CD14-positive monocyte (primary cell): Measurements from ENCODE around the gene TRIM16. TPM values are rescaled to one million over a fixed set of nuclear protein-coding genes. Genes with fewer than 3 reads are reported as not detected.
"Not testable (repeated sequence)": the region's sequence is repeated elsewhere in the genome, so short reads cannot be mapped to it uniquely, and the experiment has no call there.

Source experiments
- DNase-seq, 3 donors: peaks; one replicate each; pipeline ENCODE4 v3.0.0-alpha.2; 2011 to 2022
- H2AFZ ChIP-seq: 2 replicates; pipeline ENCODE4 v1.6.0; 2012; ENCODE audit warnings: mild to moderate bottlenecking, low read depth, low read length, inconsistent platforms; ENCODE audit not compliant: insufficient read depth, poor library complexity, severe bottlenecking
- H3K27ac ChIP-seq, 2 donors: 1 replicate in 1 of 2; 2 replicates in 1 of 2; pipeline ENCODE4 v1.5.1; 2012 to 2013; ENCODE audit warnings: low read length in 2 of 2, control low read depth in 1 of 2, inconsistent platforms in 1 of 2, low read depth in 1 of 2, mild to moderate bottlenecking in 1 of 2
- H3K27me3 ChIP-seq, 2 donors: one replicate each; pipeline versions ENCODE4 v1.6.0 to v1.6.1; 2011 to 2013; ENCODE audit warnings: low read length in 2 of 2; ENCODE audit not compliant: control insufficient read depth in 2 of 2, insufficient read depth in 2 of 2
- H3K36me3 ChIP-seq, 2 donors: replicated peaks in 1 of 2; 1 replicate in 1 of 2; 2 replicates in 1 of 2; pipeline versions ENCODE4 v1.5.1 to v1.6.1; 2012 to 2013; ENCODE audit warnings: low read length in 2 of 2, control low read depth in 1 of 2, inconsistent platforms in 1 of 2, mild to moderate bottlenecking in 1 of 2; ENCODE audit not compliant: insufficient read depth in 2 of 2, control insufficient read depth in 1 of 2
- H3K4me1 ChIP-seq, 2 donors: 1 replicate in 1 of 2; 2 replicates in 1 of 2; pipeline versions ENCODE4 v1.5.1 to v1.6.1; 2012 to 2013; ENCODE audit warnings: low read length in 2 of 2, control low read depth in 1 of 2, inconsistent platforms in 1 of 2, mild to moderate bottlenecking in 1 of 2, moderate library complexity in 1 of 2; ENCODE audit not compliant: insufficient read depth in 2 of 2, control insufficient read depth in 1 of 2
- H3K4me2 ChIP-seq: replicated peaks from 2 replicates; pipeline ENCODE3; 2012; ENCODE audit warnings: low read length, moderate library complexity, mild to moderate bottlenecking; ENCODE audit not compliant: poor library complexity, severe bottlenecking; ENCODE audit errors: extremely low read depth
- H3K4me3 ChIP-seq, 3 experiments: fragments of 200-600 bp in 1 of 3; sonication (generic) in 1 of 3; replicated peaks in 1 of 3; 1 replicate in 2 of 3; 2 replicates in 1 of 3; pipeline ENCODE4 v1.5.1; 2011 to 2013; ENCODE audit warnings: low read length in 3 of 3, mild to moderate bottlenecking in 3 of 3, control low read depth in 2 of 3, low read depth in 2 of 3, inconsistent platforms in 1 of 3, moderate library complexity in 1 of 3
- H3K79me2 ChIP-seq: 2 replicates; pipeline ENCODE4 v1.6.0; 2012; ENCODE audit warnings: mild to moderate bottlenecking, control low read depth, inconsistent platforms, low read length, moderate library complexity; ENCODE audit not compliant: insufficient read depth
- H3K9ac ChIP-seq: 2 replicates; pipeline ENCODE4 v1.6.0; 2017; ENCODE audit warnings: low read length, mild to moderate bottlenecking; ENCODE audit not compliant: insufficient read depth, poor library complexity, severe bottlenecking
- H3K9me3 ChIP-seq, 2 donors: replicated peaks in 1 of 2; 1 replicate in 1 of 2; 2 replicates in 1 of 2; pipeline versions ENCODE4 v1.5.1 to v1.6.1; 2012 to 2013; ENCODE audit warnings: low read length in 2 of 2, control low read depth in 1 of 2; ENCODE audit not compliant: control insufficient read depth in 1 of 2, insufficient read depth in 1 of 2
- H4K20me1 ChIP-seq: 2 replicates; pipeline ENCODE4 v1.6.0; 2012; ENCODE audit warnings: mild to moderate bottlenecking, low read length, control low read depth, moderate library complexity; ENCODE audit not compliant: insufficient read depth
- H3K27ac Mint-ChIP-seq, 7 donors: one replicate each; pipeline ENCODE4 v1.8.0; 2020; ENCODE audit warnings: mild to moderate bottlenecking in 7 of 7, mixed read lengths in 7 of 7, moderate library complexity in 6 of 7, inconsistent platforms in 2 of 7
- H3K27me3 Mint-ChIP-seq, 3 donors: one replicate each; pipeline ENCODE4 v1.8.0; 2021 to 2022; ENCODE audit warnings: low read depth in 3 of 3, mild to moderate bottlenecking in 3 of 3, mixed read lengths in 3 of 3, moderate library complexity in 3 of 3, inconsistent platforms in 1 of 3
- H3K36me3 Mint-ChIP-seq, 2 donors: one replicate each; pipeline ENCODE4 v1.8.0; 2020; ENCODE audit warnings: mixed read lengths in 2 of 2, inconsistent platforms in 1 of 2, mild to moderate bottlenecking in 1 of 2
- H3K4me1 Mint-ChIP-seq: one replicate; pipeline ENCODE4 v1.8.0; 2020; ENCODE audit warnings: mild to moderate bottlenecking, mixed read lengths
- H3K4me3 Mint-ChIP-seq, 2 donors: one replicate each; pipeline ENCODE4 v1.8.0; 2020; ENCODE audit warnings: mild to moderate bottlenecking in 2 of 2, mixed read lengths in 2 of 2, moderate library complexity in 1 of 2
- H3K9me3 Mint-ChIP-seq, 7 donors: one replicate each; pipeline ENCODE4 v1.8.0; 2020 to 2022; ENCODE audit warnings: mixed read lengths in 7 of 7, mild to moderate bottlenecking in 6 of 7, moderate library complexity in 6 of 7, inconsistent platforms in 2 of 7
- WGBS: methylation state at CpG from one replicate; pipeline ENCODE4 v1.1.5; 2013; ENCODE audit warnings: missing lambda C conversion rate; ENCODE audit not compliant: insufficient coverage; 5-methylcytosine and 5-hydroxymethylcytosine counted together
- intact Hi-C, 2 donors: fragments of 100-400 bp; cut with micrococcal nuclease; formaldehyde crosslinking; loops; one replicate each; pipeline versions ENCODE4 v1.15.0 to v1.15.1; 2023
- polyA plus RNA-seq, 3 donors: library from polyadenylated mRNA; depleted of rRNA in 1 of 3; unstranded in 2 of 3; stranded (reverse) in 1 of 3; fragments of 300-500 nt in 2 of 3; fragments of >200 nt in 1 of 3; fragmentation: Illumina TruSeq in 2 of 3; gene quantifications; 1 replicate in 2 of 3; 2 replicates in 1 of 3; pipeline ENCODE4 v1.2.3, GENCODE V29; 2012 to 2021

Gene TRIM16
- polyA plus RNA-seq, 3 donors = 2.9 to 6.3 (median 4.6) TPM

DNA sequence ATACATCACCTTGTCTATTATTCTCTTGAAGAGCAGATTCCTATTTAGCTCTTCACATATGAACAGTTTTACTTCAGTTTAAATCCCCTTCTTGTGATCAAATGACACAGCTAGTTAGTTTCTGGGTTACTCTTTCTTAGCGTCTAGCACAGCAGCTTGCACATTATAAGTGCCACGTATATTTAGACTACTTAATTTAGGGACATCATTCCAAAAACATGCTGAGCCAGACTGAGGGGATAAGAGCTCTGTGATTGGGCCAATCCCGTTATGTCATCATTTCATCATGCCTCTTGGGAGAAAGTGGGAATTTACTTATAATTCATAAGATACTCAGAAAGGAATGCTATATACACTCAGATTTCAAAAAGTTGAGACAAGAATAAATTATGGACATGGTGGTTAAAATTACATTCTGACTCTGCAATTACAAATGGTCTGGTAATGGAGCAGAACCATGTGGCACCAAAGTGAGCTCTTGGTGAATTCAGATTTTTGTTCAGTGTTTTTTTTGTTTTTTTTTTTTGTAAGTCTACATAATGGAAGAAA is 60.4 kb downstream of the TRIM16 start:
- intact Hi-C loops, H3K4me1 ChIP-seq, H3K27ac ChIP-seq, H2AFZ ChIP-seq, H3K9ac ChIP-seq, H3K9me3 ChIP-seq, H3K36me3 Mint-ChIP-seq, DNase-seq, H3K36me3 ChIP-seq, H3K4me3 Mint-ChIP-seq, H3K9me3 Mint-ChIP-seq, H3K27ac Mint-ChIP-seq, H3K27me3 ChIP-seq, H3K27me3 Mint-ChIP-seq, H3K79me2 ChIP-seq, H3K4me2 ChIP-seq, H4K20me1 ChIP-seq, H3K4me3 ChIP-seq, H3K4me1 Mint-ChIP-seq: not testable (repeated sequence)
- WGBS = 100% methylated on average over 2 of the region's 3 CpGs

- H3K4me2 ChIP-seq, H3K79me2 ChIP-seq, H3K27ac Mint-ChIP-seq, H4K20me1 ChIP-seq, H3K9ac ChIP-seq, H3K36me3 ChIP-seq, H3K4me3 ChIP-seq, H3K9me3 Mint-ChIP-seq, DNase-seq, H3K4me1 ChIP-seq, intact Hi-C loops, H2AFZ ChIP-seq, H3K27me3 Mint-ChIP-seq, H3K36me3 Mint-ChIP-seq, H3K27me3 ChIP-seq, H3K4me1 Mint-ChIP-seq, H3K4me3 Mint-ChIP-seq, H3K27ac ChIP-seq, H3K9me3 ChIP-seq: not testable (repeated sequence)
- no CpG with 5 or more reads among the region's 4 CpGs for WGBS
Observed at GRCh38 chr17:15623255-15623654, 60.9 kb downstream of the TRIM16 start.

- H3K27ac Mint-ChIP-seq, intact Hi-C loops, H3K36me3 ChIP-seq, H3K9ac ChIP-seq, H3K4me3 Mint-ChIP-seq, H3K27me3 ChIP-seq, H3K4me1 Mint-ChIP-seq, H3K4me2 ChIP-seq, H3K27ac ChIP-seq, H3K9me3 Mint-ChIP-seq, H3K79me2 ChIP-seq, H3K4me3 ChIP-seq, H4K20me1 ChIP-seq, DNase-seq, H3K27me3 Mint-ChIP-seq, H3K9me3 ChIP-seq, H3K4me1 ChIP-seq, H3K36me3 Mint-ChIP-seq, H2AFZ ChIP-seq: not testable (repeated sequence)
- WGBS = no CpG with 5 or more reads among the region's 8 CpGs
Observed at GRCh38 chr17:15622124-15622523, 62.0 kb downstream of the TRIM16 start.

DNA sequence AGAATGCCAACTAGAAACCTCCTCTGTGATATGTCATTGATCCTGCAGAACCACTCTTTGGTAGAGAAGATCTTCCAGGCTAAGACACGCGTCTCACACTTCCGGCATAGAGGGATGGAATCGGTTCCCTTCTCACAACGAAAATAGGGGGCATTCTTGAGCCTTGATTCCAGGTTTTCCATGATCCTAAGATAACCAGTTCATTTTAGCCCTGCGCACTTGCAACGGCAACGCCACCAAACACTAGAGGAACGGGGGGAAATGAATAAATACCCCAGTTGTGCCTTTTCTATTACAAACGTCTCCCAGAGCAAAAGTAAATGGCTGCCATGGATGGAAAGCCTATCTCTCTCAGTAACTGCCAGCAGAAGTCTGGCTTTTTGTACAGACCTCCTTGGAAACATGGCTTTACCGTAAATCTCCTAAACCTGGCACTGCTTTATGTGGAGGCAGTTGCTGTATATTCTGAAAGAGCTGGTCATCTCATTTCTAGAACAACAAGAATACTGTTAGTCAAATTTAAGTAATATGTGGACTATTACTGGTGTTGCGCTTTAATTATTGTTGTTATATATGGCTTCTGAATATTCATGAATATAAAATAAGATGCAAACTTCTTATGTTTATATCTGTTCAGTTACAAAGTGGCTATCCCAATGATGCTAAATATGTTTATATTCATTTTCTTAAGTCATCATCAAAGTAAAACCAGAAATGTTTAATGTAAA is 64.6 kb downstream of the TRIM16 start, which contains the start of gene FBXW10B:
Gene FBXW10B (minus strand): TSS at position 374 of the 728 bp plus-strand sequence. CDS start 192 bp downstream, at position 182.
- H3K27me3 Mint-ChIP-seq, H3K9ac ChIP-seq: not testable (repeated sequence)

More for the DNA sequence above, 64.6 kb downstream of the TRIM16 start, which contains the start of gene FBXW10B:
- no CpG with 5 or more reads among the region's 12 CpGs for WGBS
- H3K4me1 ChIP-seq, H3K9me3 ChIP-seq, DNase-seq, H3K36me3 Mint-ChIP-seq, H4K20me1 ChIP-seq, H3K36me3 ChIP-seq, H3K27ac ChIP-seq, H3K79me2 ChIP-seq, H2AFZ ChIP-seq, H3K4me2 ChIP-seq, intact Hi-C loops, H3K27ac Mint-ChIP-seq, H3K4me3 Mint-ChIP-seq, H3K9me3 Mint-ChIP-seq, H3K4me1 Mint-ChIP-seq, H3K27me3 ChIP-seq, H3K4me3 ChIP-seq: not testable (repeated sequence)
